K562 (cell line): ENCODE data around the gene UBFD1. TPM values are rescaled to one million over a fixed set of nuclear protein-coding genes. Genes with fewer than 3 reads are reported as not detected.

Experiments used
- ATAC-seq: fragments of 200-7000 bp; cut with Tn5 transposase; 3 replicates; pipeline ENCODE4 v1.9.1; 2020; ENCODE audit warnings: moderate library complexity
- BruUV-seq: library from RNA; stranded (reverse); fragments of 400-500 nt; replicated peaks from 2 replicates; lab custom pipeline; 2021; lab: Mats Ljungman, UMichigan
- CTCF ChIA-PET: fragments of 300-600 bp; formaldehyde crosslinking; extraction: SDS; loops from one replicate; lab custom pipeline; 2021; ENCODE audit warnings: low intra/inter-chr PET ratio; lab: Yijun Ruan, JAX
- POLR2A ChIA-PET: fragments of 300-600, 350-650 bp; sonication (Branson Sonifier 250); formaldehyde crosslinking; extraction: SDS; loops from one replicate; lab custom pipeline; 2021; ENCODE audit warnings: antibody characterized with exemption, inconsistent platforms; lab: Yijun Ruan, JAX
- DNase-seq, 4 experiments: peaks; one replicate each; pipeline versions ENCODE4 v3.0.0 to v3.0.0-alpha.2; 2011 to 2018; ENCODE audit warnings: low spot score in 3 of 4, mixed read lengths in 3 of 4; ENCODE audit errors: extremely low read depth in 1 of 4
- FAIRE-seq: peaks from 2 replicates; lab custom pipeline; 2011; peaks lifted over from hg19 to GRCh38; lab: Jason Lieb, UNC
- H2AFZ ChIP-seq: 2 replicates; pipeline ENCODE4 v1.6.0; 2011; ENCODE audit warnings: low read depth, low read length, control low read depth, inconsistent platforms
- H3K27ac ChIP-seq: fragments of 200-600 bp; 3 replicates; pipeline ENCODE4 v1.8.0; 2011; ENCODE audit warnings: low read depth, mild to moderate bottlenecking, control low read depth, inconsistent platforms, low read length, moderate library complexity, mixed read lengths; ENCODE audit errors: extremely low read depth
- H3K27me3 ChIP-seq, 2 experiments: fragments of 300-600 bp in 1 of 2; 2 replicates in 1 of 2; 3 replicates in 1 of 2; pipeline versions ENCODE4 v1.6.0 to v1.8.0; 2011; ENCODE audit warnings: inconsistent platforms in 2 of 2, low read length in 2 of 2, mild to moderate bottlenecking in 1 of 2, mixed read lengths in 1 of 2, moderate library complexity in 1 of 2; ENCODE audit not compliant: control insufficient read depth in 2 of 2, insufficient read depth in 2 of 2
- H3K36me3 ChIP-seq: fragments of 300-600 bp; 3 replicates; pipeline ENCODE4 v1.8.0; 2011; ENCODE audit warnings: mild to moderate bottlenecking, low read length, inconsistent platforms; ENCODE audit not compliant: control insufficient read depth, insufficient read depth
- H3K4me1 ChIP-seq, 2 experiments: fragments of 200-600 bp in 1 of 2; replicated peaks in 1 of 2; 2 replicates in 1 of 2; 3 replicates in 1 of 2; pipeline versions ENCODE4 v1.5.1 to v1.8.0; 2011; ENCODE audit warnings: inconsistent platforms in 2 of 2, low read length in 2 of 2, mild to moderate bottlenecking in 1 of 2, mixed read lengths in 1 of 2, moderate library complexity in 1 of 2; ENCODE audit not compliant: control insufficient read depth in 2 of 2, insufficient read depth in 2 of 2
- H3K4me2 ChIP-seq: 2 replicates; pipeline ENCODE4 v1.6.1; 2011; ENCODE audit warnings: low read length, control low read depth, inconsistent platforms, mixed read lengths; ENCODE audit not compliant: insufficient read depth
- H3K4me3 ChIP-seq: fragments of 200-600 bp; sonication (generic), shearing (Covaris generic); 2 replicates; pipeline ENCODE4 v1.5.1; 2016; ENCODE audit warnings: control low read depth, inconsistent platforms
- H3K79me2 ChIP-seq: fragments of 200-600 bp; 3 replicates; pipeline ENCODE4 v1.8.0; 2011; ENCODE audit warnings: low read length, inconsistent platforms; ENCODE audit not compliant: control insufficient read depth, insufficient read depth
- H3K9ac ChIP-seq, 2 experiments: 2 replicates each; pipeline versions ENCODE4 v1.6.0 to v1.6.1; 2011; ENCODE audit warnings: low read depth in 2 of 2, low read length in 2 of 2, control low read depth in 1 of 2, inconsistent platforms in 1 of 2, mild to moderate bottlenecking in 1 of 2, mixed read lengths in 1 of 2; ENCODE audit not compliant: insufficient read depth in 1 of 2
- H3K9me1 ChIP-seq: one replicate; pipeline ENCODE4 v1.6.0; 2011; ENCODE audit warnings: inconsistent platforms, mild to moderate bottlenecking, low read length, moderate library complexity; ENCODE audit not compliant: control insufficient read depth, insufficient read depth
- H3K9me3 ChIP-seq: replicated peaks from 2 replicates; pipeline ENCODE4 v1.5.1; 2011; ENCODE audit warnings: low read depth, low read length, inconsistent platforms; ENCODE audit not compliant: control insufficient read depth, insufficient read depth
- H4K20me1 ChIP-seq: replicated peaks from 2 replicates; pipeline ENCODE4 v1.6.1; 2011; ENCODE audit warnings: low read length, inconsistent platforms, mixed read lengths; ENCODE audit not compliant: control insufficient read depth, insufficient read depth
- BRF1 ChIP-seq: IDR thresholded peaks from 3 replicates; pipeline ENCODE4 v1.6.1; 2011; ENCODE audit warnings: borderline replicate concordance, mild to moderate bottlenecking; ENCODE audit not compliant: insufficient read length; ENCODE audit errors: extremely low read depth
- ELF1 ChIP-seq: fragments of 200-800 bp; sonication (Bioruptor generic); IDR thresholded peaks from 2 replicates; pipeline ENCODE4 v1.6.1; 2016; ENCODE audit warnings: missing genetic modification characterization, missing compliant biosample characterization
- ELF2 ChIP-seq: fragments of 250-450 bp; sonication (Bioruptor Pico); IDR thresholded peaks from 2 replicates; pipeline ENCODE4 v1.5.0; 2021; ENCODE audit warnings: mild to moderate bottlenecking
- FOXA3 ChIP-seq, 2 experiments: fragments of 450-650 bp in 1 of 2; sonication (generic) in 1 of 2; formaldehyde crosslinking; IDR thresholded peaks in 1 of 2; conservative IDR thresholded peaks in 1 of 2; 2 replicates each; pipeline versions ENCODE4 v1.4.0 to v1.8.0; 2020 to 2022; ENCODE audit warnings: mild to moderate bottlenecking in 2 of 2, missing genetic modification reagents in 1 of 2
- FOXM1 ChIP-seq, 2 experiments: fragments of 450-650 bp in 1 of 2; sonication (generic) in 1 of 2; formaldehyde crosslinking in 1 of 2; IDR thresholded peaks; 2 replicates each; pipeline versions ENCODE4 v1.6.1 to v1.9.0; 2017 to 2022; ENCODE audit warnings: low read depth in 2 of 2, mild to moderate bottlenecking in 2 of 2, missing genetic modification reagents in 1 of 2, moderate library complexity in 1 of 2
- HMG20A ChIP-seq: fragments of 450-650 bp; formaldehyde crosslinking; conservative IDR thresholded peaks from 2 replicates; pipeline ENCODE4 v1.4.0; 2020; ENCODE audit warnings: mild to moderate bottlenecking, mixed read lengths
- NR2F6 ChIP-seq: fragments of 450-650 bp; formaldehyde crosslinking; IDR thresholded peaks from 2 replicates; pipeline ENCODE4 v1.4.0; 2020; ENCODE audit warnings: mild to moderate bottlenecking
- SMARCA5 ChIP-seq: fragments of 450-650 bp; IDR thresholded peaks from 2 replicates; pipeline ENCODE4 v1.6.1; 2016
- SREBF2 ChIP-seq: sonication (generic); formaldehyde crosslinking; IDR thresholded peaks from 2 replicates; pipeline ENCODE4 v1.4.0; 2020; ENCODE audit warnings: mild to moderate bottlenecking, missing genetic modification reagents
- ZNF239 ChIP-seq: fragments of 250-450 bp; sonication (Bioruptor Pico); IDR thresholded peaks from 2 replicates; pipeline ENCODE4 v1.4.0; 2020; ENCODE audit warnings: mild to moderate bottlenecking
- ZNF644 ChIP-seq: fragments of 200-800 bp; sonication (Bioruptor generic); IDR thresholded peaks from 2 replicates; pipeline ENCODE4 v1.6.1; 2016; ENCODE audit warnings: low read depth, missing genetic modification characterization, missing compliant biosample characterization
- ZNF696 ChIP-seq: fragments of 250-450 bp; sonication (Bioruptor Pico); conservative IDR thresholded peaks from 2 replicates; pipeline ENCODE4 v1.4.0; 2020; ENCODE audit warnings: mild to moderate bottlenecking, moderate library complexity
- ZNF830 ChIP-seq: fragments of 250-450 bp; sonication (Bioruptor Pico); IDR thresholded peaks from 2 replicates; pipeline ENCODE4 v1.5.0; 2021; ENCODE audit warnings: mild to moderate bottlenecking
- WGBS: fragments of 100-300 bp; shearing (Covaris generic); methylation state at CpG from one replicate; pipeline ENCODE4 v1.1.6; 2016; ENCODE audit warnings: low coverage, mixed read lengths; ENCODE audit not compliant: insufficient coverage; ENCODE audit errors: missing lambda C conversion rate; 5-methylcytosine and 5-hydroxymethylcytosine counted together
- in situ Hi-C: fragments of 300-500 bp; cut with MboI; formaldehyde crosslinking; loops from 4 replicates; pipeline ENCODE4 v1.15.0; 2018; ENCODE audit warnings: inconsistent platforms, mixed read lengths
- intact Hi-C: fragments of 100-400 bp; cut with micrococcal nuclease; formaldehyde crosslinking; loops from 2 replicates; pipeline ENCODE4 v1.14.2; 2022
- polyA plus RNA-seq, 8 experiments: library from polyadenylated mRNA; depleted of rRNA in 4 of 8; stranded (reverse) in 5 of 8; unstranded in 3 of 8; fragments of >200 nt; fragmentation: Nextera tagmentation in 2 of 8; fragmentation: Illumina TruSeq in 1 of 8; extraction: Ambion mirVana in 2 of 8; extraction: Trizol in 1 of 8; gene quantifications; 2 replicates each; pipeline versions ENCODE4 v1.2.1 to v1.2.3, GENCODE V29; 2011 to 2014; ENCODE audit warnings: inconsistent platforms in 1 of 8, missing spikeins in 1 of 8
- total RNA-seq, 7 experiments: library from RNA; depleted of rRNA in 6 of 7; stranded (reverse); fragments of >200 nt in 6 of 7; fragmentation: Illumina TruSeq in 2 of 7; extraction: Trizol in 2 of 7; gene quantifications; 2 replicates each; pipeline versions ENCODE4 v1.2.1 to v1.2.3, GENCODE V29; 2011 to 2021; ENCODE audit warnings: low replicate concordance in 1 of 7
- TF ChIP-seq, protein P1 (sequence below): fragments of 200-800 bp; sonication (Bioruptor generic); IDR thresholded peaks from 2 replicates; pipeline ENCODE4 v1.6.1; 2017; ENCODE audit warnings: missing genetic modification characterization, missing compliant biosample characterization
- TF ChIP-seq, protein P2 (sequence below): sonication (generic); formaldehyde crosslinking; IDR thresholded peaks from 2 replicates; pipeline ENCODE4 v1.9.0; 2022; ENCODE audit warnings: mild to moderate bottlenecking, missing genetic modification reagents
- TF ChIP-seq, protein P3 (sequence below): fragments of 250-450 bp; sonication (Bioruptor Pico); IDR thresholded peaks from 2 replicates; pipeline ENCODE4 v1.9.0; 2021; ENCODE audit warnings: mild to moderate bottlenecking, inconsistent platforms
- TF ChIP-seq, protein P4 (sequence below): fragments of 450-650 bp; conservative IDR thresholded peaks from 2 replicates; pipeline ENCODE4 v1.6.1; 2016; ENCODE audit warnings: missing genetic modification characterization, low read depth, mild to moderate bottlenecking, missing compliant biosample characterization, moderate library complexity

UBFD1 gene
- total and polyA plus RNA-seq, 9 of the 15 experiments (the other 6 are each of a cell fraction or from before 2014, with no cell fraction given), result 10.7 to 66.2 (median 34.0) TPM

DNA sequence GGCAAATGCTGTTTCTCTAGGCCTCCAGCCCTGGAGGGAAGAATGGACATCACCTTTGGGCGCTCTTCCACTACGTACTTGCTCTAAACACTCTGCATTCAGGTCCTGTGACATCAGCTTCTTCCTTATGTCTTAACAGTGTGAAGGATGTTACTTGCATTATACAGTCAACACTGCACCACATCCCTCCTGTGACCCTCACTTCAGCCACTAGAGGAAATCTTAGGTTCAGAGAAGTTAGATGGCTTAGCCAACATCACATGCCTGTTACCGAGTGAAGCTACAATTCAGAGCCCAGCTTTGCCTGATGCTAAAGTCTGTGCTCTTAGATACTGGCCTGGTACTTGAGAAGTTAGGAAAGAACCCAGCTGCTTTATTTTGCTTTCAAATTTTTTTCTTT, 18.3 kb downstream of the UBFD1 start:
- ChIA-PET CTCF (no interaction called here), POLR2A (interaction anchor here (0.6 to 2.5 kb wide), 3 partner anchors 8 to 18 kb away, joined by 3 to 11 read pairs (median 4); partner anchors contain the start of genes EARS2 and UBFD1)
- no peak overlapping the region for H3K4me3 ChIP-seq
- in situ Hi-C loops, result no loop called here
- no peak overlapping the region for H3K9ac ChIP-seq
- TF ChIP-seq, protein P1, sequence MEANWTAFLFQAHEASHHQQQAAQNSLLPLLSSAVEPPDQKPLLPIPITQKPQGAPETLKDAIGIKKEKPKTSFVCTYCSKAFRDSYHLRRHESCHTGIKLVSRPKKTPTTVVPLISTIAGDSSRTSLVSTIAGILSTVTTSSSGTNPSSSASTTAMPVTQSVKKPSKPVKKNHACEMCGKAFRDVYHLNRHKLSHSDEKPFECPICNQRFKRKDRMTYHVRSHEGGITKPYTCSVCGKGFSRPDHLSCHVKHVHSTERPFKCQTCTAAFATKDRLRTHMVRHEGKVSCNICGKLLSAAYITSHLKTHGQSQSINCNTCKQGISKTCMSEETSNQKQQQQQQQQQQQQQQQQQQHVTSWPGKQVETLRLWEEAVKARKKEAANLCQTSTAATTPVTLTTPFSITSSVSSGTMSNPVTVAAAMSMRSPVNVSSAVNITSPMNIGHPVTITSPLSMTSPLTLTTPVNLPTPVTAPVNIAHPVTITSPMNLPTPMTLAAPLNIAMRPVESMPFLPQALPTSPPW (CRISPR knock-in tag), result no peak
- TF ChIP-seq, protein P2, sequence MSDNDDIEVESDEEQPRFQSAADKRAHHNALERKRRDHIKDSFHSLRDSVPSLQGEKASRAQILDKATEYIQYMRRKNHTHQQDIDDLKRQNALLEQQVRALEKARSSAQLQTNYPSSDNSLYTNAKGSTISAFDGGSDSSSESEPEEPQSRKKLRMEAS, result no peak
- TF ChIP-seq HMG20A (no peak), SREBF2 (CRISPR knock-in tag) (no peak), BRF1 (no peak), ZNF644 (tag) (no peak), FOXM1 (IDR thresholded peaks at IDR 0.05; ENCODE audit: low read depth) (no peak), FOXM1 (CRISPR knock-in tag; IDR thresholded peaks at IDR 0.05; ENCODE audit: low read depth) (no peak), NR2F6 (no peak), FOXA3 (CRISPR knock-in tag; conservative IDR thresholded peaks at IDR 0.05 in 1 of 2, IDR thresholded peaks at IDR 0.05 in 1 of 2) (no peak), ZNF830 (CRISPR knock-in tag) (no peak), ZNF696 (CRISPR knock-in tag) (no peak), ELF1 (no peak), ELF2 (CRISPR knock-in tag) (no peak), SMARCA5 (no peak), ZNF239 (CRISPR knock-in tag) (no peak)
- TF ChIP-seq, protein P3, sequence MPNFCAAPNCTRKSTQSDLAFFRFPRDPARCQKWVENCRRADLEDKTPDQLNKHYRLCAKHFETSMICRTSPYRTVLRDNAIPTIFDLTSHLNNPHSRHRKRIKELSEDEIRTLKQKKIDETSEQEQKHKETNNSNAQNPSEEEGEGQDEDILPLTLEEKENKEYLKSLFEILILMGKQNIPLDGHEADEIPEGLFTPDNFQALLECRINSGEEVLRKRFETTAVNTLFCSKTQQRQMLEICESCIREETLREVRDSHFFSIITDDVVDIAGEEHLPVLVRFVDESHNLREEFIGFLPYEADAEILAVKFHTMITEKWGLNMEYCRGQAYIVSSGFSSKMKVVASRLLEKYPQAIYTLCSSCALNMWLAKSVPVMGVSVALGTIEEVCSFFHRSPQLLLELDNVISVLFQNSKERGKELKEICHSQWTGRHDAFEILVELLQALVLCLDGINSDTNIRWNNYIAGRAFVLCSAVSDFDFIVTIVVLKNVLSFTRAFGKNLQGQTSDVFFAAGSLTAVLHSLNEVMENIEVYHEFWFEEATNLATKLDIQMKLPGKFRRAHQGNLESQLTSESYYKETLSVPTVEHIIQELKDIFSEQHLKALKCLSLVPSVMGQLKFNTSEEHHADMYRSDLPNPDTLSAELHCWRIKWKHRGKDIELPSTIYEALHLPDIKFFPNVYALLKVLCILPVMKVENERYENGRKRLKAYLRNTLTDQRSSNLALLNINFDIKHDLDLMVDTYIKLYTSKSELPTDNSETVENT (CRISPR knock-in tag), result no peak
- TF ChIP-seq, protein P4, sequence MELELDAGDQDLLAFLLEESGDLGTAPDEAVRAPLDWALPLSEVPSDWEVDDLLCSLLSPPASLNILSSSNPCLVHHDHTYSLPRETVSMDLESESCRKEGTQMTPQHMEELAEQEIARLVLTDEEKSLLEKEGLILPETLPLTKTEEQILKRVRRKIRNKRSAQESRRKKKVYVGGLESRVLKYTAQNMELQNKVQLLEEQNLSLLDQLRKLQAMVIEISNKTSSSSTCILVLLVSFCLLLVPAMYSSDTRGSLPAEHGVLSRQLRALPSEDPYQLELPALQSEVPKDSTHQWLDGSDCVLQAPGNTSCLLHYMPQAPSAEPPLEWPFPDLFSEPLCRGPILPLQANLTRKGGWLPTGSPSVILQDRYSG (tag), result no peak
- H3K9me1 ChIP-seq, result no peaks in the 10 kb centered on the region
- peak; percentile 54 for FAIRE-seq
- H3K4me1 ChIP-seq, result no peaks in the 10 kb centered on the region; a peak in 1 of 5 replicates
- H3K4me2 ChIP-seq, result no peak overlapping the region
- ATAC-seq, result peak; percentile 69
- no peaks in the 10 kb centered on the region for H3K27me3 ChIP-seq
- no TSS peak for BruUV-seq
- WGBS, result 81% methylated on average over 3 of the region's 3 CpGs
- H3K9me3 ChIP-seq, result no peaks in the 10 kb centered on the region
- intact Hi-C loops, result no loop called here
- peaks cover 58% of the 10 kb centered on the region; the same call in 2 of the 3 replicates for H3K36me3 ChIP-seq
- no peaks in the 10 kb centered on the region for H3K79me2 ChIP-seq
- no peak for DNase-seq
- no peak overlapping the region for H2AFZ ChIP-seq
- no peaks in the 10 kb centered on the region; the same call in 1 of the 2 replicates for H4K20me1 ChIP-seq
- H3K27ac ChIP-seq, result no peak overlapping the region
